22Rv1 (cell line): ENCODE data around the gene ARHGAP18.

Experiments
- H3K27ac ChIP-seq: fragments of 450-650 bp; 2 replicates; pipeline ENCODE4 v1.5.1; 2017
- ZFX ChIP-seq: fragments of 450-650 bp; IDR thresholded peaks from 2 replicates; pipeline ENCODE4 v1.6.1; 2017; ENCODE audit warnings: antibody characterized with exemption, borderline replicate concordance
- TF ChIP-seq, protein P1 (sequence below): fragments of 450-650 bp; IDR thresholded peaks from 2 replicates; pipeline ENCODE4 v1.5.1; 2017; ENCODE audit warnings: mild to moderate bottlenecking

ARHGAP18 gene

DNA sequence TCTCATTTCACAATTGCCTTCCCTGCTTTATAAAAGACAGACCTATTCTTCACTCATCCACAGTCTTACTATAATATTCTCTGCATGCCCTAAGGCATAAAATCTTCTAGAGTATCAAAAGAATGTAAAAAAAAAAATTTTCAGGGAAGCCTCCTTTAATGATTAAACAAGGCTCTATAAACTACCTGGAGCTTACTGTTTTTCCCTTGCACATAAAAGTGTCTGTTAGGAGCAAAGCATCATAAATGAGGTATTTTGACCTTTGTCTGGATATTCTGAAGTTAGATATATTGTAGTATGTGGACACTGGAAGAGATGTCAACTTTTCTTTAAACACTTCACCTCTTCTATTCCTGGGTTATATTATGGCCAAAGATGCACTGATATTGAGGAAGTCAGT lies 97.5 kb downstream of the ARHGAP18 start:
- no peak for TF ChIP-seq ZFX
- TF ChIP-seq, protein P1, sequence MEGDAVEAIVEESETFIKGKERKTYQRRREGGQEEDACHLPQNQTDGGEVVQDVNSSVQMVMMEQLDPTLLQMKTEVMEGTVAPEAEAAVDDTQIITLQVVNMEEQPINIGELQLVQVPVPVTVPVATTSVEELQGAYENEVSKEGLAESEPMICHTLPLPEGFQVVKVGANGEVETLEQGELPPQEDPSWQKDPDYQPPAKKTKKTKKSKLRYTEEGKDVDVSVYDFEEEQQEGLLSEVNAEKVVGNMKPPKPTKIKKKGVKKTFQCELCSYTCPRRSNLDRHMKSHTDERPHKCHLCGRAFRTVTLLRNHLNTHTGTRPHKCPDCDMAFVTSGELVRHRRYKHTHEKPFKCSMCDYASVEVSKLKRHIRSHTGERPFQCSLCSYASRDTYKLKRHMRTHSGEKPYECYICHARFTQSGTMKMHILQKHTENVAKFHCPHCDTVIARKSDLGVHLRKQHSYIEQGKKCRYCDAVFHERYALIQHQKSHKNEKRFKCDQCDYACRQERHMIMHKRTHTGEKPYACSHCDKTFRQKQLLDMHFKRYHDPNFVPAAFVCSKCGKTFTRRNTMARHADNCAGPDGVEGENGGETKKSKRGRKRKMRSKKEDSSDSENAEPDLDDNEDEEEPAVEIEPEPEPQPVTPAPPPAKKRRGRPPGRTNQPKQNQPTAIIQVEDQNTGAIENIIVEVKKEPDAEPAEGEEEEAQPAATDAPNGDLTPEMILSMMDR, result no peak
- H3K27ac ChIP-seq, result no peak overlapping the region

DNA sequence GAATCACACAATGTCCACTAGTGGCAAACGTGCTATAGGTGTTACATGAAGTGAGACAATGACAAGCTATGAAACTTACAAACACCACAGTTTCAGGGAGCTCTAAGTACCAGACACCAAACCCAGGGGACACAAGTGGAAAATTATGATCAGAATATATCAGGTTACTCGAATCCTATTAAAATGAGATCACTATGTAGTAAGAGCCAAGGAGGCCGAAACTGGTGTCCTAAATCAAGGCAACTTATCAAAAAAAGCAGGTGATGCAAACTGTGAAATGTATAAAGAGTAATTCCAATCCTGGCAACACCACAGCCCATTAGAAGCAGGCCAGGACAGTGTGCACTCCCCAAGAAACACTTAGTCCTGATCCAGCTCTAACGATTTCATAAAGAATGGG lies 100.3 kb downstream of the ARHGAP18 start:
- H3K27ac ChIP-seq, result no peak overlapping the region
- no peak for TF ChIP-seq ZFX
- TF ChIP-seq, protein P1, result no peak

DNA sequence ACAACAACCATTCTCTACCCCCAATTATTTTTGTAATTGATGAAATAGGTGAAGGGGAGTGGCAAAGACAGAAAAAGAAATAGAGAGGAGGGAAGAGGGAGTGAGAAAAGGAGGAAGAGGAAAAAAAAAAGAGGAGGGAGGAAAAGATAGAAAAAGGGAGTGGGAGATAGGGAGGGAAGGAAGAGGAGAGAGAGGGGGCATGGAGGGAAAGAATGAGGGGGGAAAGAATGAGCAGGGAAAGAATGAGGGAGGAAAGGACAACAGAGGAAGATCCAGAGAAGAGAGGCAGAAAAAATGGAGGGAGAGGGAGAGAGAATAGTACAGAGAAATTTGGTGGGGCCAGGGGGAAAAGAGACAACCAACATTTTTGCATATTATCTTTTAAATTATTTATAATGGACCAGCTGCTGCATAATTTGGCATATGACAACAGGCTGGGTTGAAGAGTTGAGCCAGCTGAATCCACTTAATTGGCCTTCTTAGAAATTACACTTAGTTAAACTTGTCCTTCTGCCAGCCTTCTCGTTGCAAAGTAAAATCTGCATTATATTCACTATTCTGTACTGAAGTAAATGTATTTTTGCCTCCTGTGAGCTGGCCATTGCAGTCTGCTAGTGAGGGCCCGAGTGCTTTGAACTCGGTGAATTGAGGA lies 101.0 kb downstream of the ARHGAP18 start:
- no peak for TF ChIP-seq ZFX
- TF ChIP-seq, protein P1, result no peak
- H3K27ac ChIP-seq, result no peak overlapping the region

DNA sequence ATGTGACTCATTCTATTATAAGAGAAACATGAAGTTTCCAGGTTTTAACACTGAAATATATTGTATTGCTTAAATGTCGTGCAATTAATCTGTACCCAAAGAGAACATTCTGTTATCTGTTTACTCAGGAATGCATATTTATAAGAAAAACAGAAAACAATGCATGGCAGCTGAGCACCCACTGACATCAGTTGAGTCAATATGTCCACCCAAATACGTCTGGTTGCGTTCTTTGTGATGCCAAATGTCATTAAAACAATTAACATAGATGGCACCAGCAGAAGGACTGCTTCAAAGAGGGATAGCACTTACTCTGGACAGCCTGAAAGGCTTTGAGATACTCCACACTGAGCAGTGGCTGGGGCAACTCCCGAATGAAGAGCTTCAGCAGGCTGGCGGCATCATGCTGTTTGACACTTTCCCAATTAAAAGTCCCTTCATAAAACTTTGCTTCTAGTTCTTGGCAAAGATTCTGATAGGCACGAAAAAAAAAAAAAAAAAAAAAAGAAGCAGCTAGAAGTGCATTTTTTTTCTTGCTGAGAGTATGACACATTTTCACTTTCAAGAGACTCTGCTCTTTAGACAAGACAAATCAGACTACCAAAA lies 102.3 kb downstream of the ARHGAP18 start:
- TF ChIP-seq, protein P1, result no peak
- TF ChIP-seq ZFX, result no peak
- no peak overlapping the region for H3K27ac ChIP-seq

DNA sequence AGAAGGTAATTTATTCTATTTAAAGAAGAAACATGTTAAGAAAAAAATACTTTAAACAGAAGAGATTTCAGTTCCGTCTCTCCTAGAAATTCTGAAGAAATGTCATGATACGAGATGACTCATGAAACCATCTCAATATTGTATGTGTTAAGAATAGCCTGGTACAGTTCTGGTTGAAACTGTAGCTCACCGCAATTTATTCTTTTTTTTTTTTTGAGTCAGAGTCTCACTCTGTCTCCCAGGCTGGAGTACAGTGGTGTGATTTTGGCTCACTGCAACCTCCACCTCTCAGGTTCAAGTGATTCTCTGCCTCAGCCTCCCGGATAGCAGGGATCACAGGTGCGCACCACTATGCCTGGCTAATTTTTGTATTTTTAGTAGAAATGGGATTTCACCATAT lies 103.3 kb downstream of the ARHGAP18 start:
- H3K27ac ChIP-seq, result no peak overlapping the region
- TF ChIP-seq ZFX, result no peak
- TF ChIP-seq, protein P1, result no peak

DNA sequence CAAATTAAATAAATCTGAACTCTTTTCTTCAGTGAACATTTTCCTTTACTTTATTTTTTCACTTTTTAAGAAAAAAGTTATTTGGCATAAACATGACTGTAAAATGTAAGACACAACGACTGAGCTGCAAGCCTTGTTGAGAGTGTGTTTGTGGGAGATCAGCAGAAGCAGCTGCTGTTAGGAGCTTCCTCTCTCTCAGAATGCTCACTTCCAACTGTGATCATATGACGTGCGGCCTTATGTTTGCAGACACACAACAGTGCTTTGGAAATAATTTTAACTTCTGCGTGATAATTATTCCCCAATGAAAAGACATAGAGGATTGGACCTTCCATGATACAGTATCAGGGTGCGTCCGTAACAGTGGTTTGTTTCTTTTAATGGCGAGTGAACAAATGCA lies 104.0 kb downstream of the ARHGAP18 start:
- no peak overlapping the region for H3K27ac ChIP-seq

DNA sequence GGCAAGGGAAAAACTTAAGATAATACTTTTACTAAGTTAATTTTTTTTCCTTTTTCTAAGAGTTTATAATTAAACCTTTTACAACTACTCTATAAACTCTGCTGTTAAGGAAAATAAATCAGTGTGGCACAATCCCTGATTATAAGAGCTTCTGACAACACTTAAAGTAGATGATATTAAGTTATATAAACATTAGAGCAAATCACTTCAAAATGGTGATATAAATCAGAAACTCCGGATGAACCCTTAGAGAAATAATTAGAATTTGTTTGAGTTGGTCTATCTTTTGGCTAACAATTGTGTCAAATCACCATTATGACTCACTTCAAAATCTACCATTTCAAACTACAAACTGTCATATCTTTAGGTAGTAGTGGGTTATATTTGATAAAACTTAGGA lies 104.9 kb downstream of the ARHGAP18 start:
- TF ChIP-seq ZFX, result no peak
- TF ChIP-seq, protein P1, result no peak
- H3K27ac ChIP-seq, result no peak overlapping the region

More for the DNA sequence above, 104.0 kb downstream of the ARHGAP18 start:
- TF ChIP-seq, protein P1, result no peak
- TF ChIP-seq ZFX, result no peak
